ENCODE measurements around the gene SLC25A20.

GRCh38 chr3:48899273-48899672, 591 bp upstream of the SLC25A20 start:
- TF ChIP-seq POLR2A (IDR thresholded peaks at IDR 0.05) (no peak), CTCF (IDR thresholded peaks at IDR 0.05) (no peak)
